H1 (cell line): ENCODE measurements around the gene FOXC2. TPM values are rescaled to one million over a fixed set of nuclear protein-coding genes. Genes with fewer than 3 reads are reported as not detected.

Experiments
- CTCF ChIA-PET: fragments of 300-600 bp; sonication (Branson Sonifier 250); formaldehyde crosslinking; loops from one replicate; lab custom pipeline; 2021; ENCODE audit not compliant: partially characterized antibody; lab: Charles Lee
- POLR2A ChIA-PET: fragments of 300-600 bp; sonication (Branson Sonifier 250); formaldehyde crosslinking; loops from one replicate; lab custom pipeline; 2021; ENCODE audit warnings: inconsistent platforms; ENCODE audit not compliant: partially characterized antibody; lab: Charles Lee
- DNase-seq, 2 experiments: peaks; one replicate each; pipeline versions ENCODE4 v3.0.0 to v3.0.0-alpha.2; 2010 to 2022; ENCODE audit warnings: low spot score in 2 of 2, low read depth in 1 of 2, mixed read lengths in 1 of 2
- FAIRE-seq: peaks from 2 replicates; lab custom pipeline; 2011; peaks lifted over from hg19 to GRCh38; lab: Jason Lieb, UNC
- H2AFZ ChIP-seq: 2 replicates; pipeline ENCODE4 v1.8.1; 2012; ENCODE audit warnings: low read length, inconsistent platforms
- H2AK5ac ChIP-seq: 2 replicates; pipeline ENCODE4 v1.6.1; 2013; ENCODE audit warnings: low read depth, low read length
- H2BK120ac ChIP-seq: replicated peaks from 2 replicates; pipeline ENCODE3; 2013; ENCODE audit warnings: low read depth, low read length, inconsistent platforms
- H2BK12ac ChIP-seq: 2 replicates; pipeline ENCODE4 v1.6.1; 2013; ENCODE audit warnings: low read depth, low read length
- H2BK15ac ChIP-seq: 2 replicates; pipeline ENCODE4 v1.6.1; 2013; ENCODE audit warnings: low read length
- H2BK20ac ChIP-seq: 2 replicates; pipeline ENCODE4 v1.6.1; 2013; ENCODE audit warnings: low read length
- H2BK5ac ChIP-seq: 2 replicates; pipeline ENCODE4 v1.6.1; 2013; ENCODE audit warnings: low read depth, low read length
- H3K14ac ChIP-seq: 2 replicates; pipeline ENCODE4 v1.6.1; 2013; ENCODE audit warnings: inconsistent platforms; ENCODE audit not compliant: insufficient read length
- H3K18ac ChIP-seq: 2 replicates; pipeline ENCODE4 v1.6.1; 2013; ENCODE audit warnings: low read length; ENCODE audit errors: extremely low read depth
- H3K23ac ChIP-seq: 2 replicates; pipeline ENCODE4 v1.6.1; 2013; ENCODE audit warnings: inconsistent platforms; ENCODE audit not compliant: insufficient read length
- H3K23me2 ChIP-seq: 2 replicates; pipeline ENCODE4 v1.6.1; 2013; ENCODE audit warnings: low read depth, low read length
- H3K27ac ChIP-seq: 2 replicates; pipeline ENCODE4 v1.6.1; 2011; ENCODE audit warnings: low read depth, low read length, inconsistent platforms
- H3K27me3 ChIP-seq, 4 experiments: replicated peaks in 1 of 4; 1 replicate in 1 of 4; 2 replicates in 3 of 4; pipeline versions ENCODE4 v1.6.1 to v1.8.1; 2011 to 2013; ENCODE audit warnings: low read length in 3 of 4, mild to moderate bottlenecking in 3 of 4, inconsistent platforms in 2 of 4, mixed read lengths in 2 of 4, moderate library complexity in 1 of 4; ENCODE audit not compliant: control insufficient read depth in 3 of 4, insufficient read depth in 3 of 4; ENCODE audit errors: extremely low read depth in 1 of 4
- H3K36me3 ChIP-seq, 4 experiments: 2 replicates each; pipeline versions ENCODE4 v1.6.1 to v1.8.1; 2011 to 2013; ENCODE audit warnings: mild to moderate bottlenecking in 4 of 4, low read length in 3 of 4, moderate library complexity in 2 of 4, control low read depth in 1 of 4, inconsistent platforms in 1 of 4; ENCODE audit not compliant: insufficient read depth in 4 of 4, control insufficient read depth in 2 of 4
- H3K4ac ChIP-seq: replicated peaks from 2 replicates; pipeline ENCODE3; 2013; ENCODE audit warnings: low read length, low read depth, mixed read lengths, inconsistent platforms; ENCODE audit not compliant: insufficient read length
- H3K4me1 ChIP-seq, 4 experiments: replicated peaks in 1 of 4; 1 replicate in 1 of 4; 2 replicates in 3 of 4; pipeline versions ENCODE4 v1.6.1 to v1.8.1; 2011 to 2013; ENCODE audit warnings: low read length in 3 of 4, inconsistent platforms in 2 of 4, mixed read lengths in 1 of 4; ENCODE audit not compliant: insufficient read depth in 4 of 4, control insufficient read depth in 3 of 4
- H3K4me2 ChIP-seq, 2 experiments: 2 replicates each; pipeline versions ENCODE4 v1.6.1 to v1.8.1; 2011 to 2013; ENCODE audit warnings: low read depth in 2 of 2, low read length in 2 of 2, control low read depth in 1 of 2, inconsistent platforms in 1 of 2, mild to moderate bottlenecking in 1 of 2; ENCODE audit not compliant: insufficient read depth in 1 of 2
- H3K4me3 ChIP-seq, 4 experiments: fragments of 200-600, 300-600 bp in 1 of 4; sonication (generic), shearing (Covaris generic), sonication (Bioruptor Twin) in 1 of 4; 2 replicates each; pipeline versions ENCODE4 v1.5.1 to v1.8.1; 2011 to 2016; ENCODE audit warnings: low read length in 4 of 4, low read depth in 3 of 4, control low read depth in 2 of 4, inconsistent platforms in 2 of 4, mild to moderate bottlenecking in 2 of 4, mixed read lengths in 1 of 4, moderate library complexity in 1 of 4; ENCODE audit not compliant: insufficient read depth in 2 of 4; ENCODE audit errors: extremely low read depth in 1 of 4
- H3K56ac ChIP-seq: replicated peaks from 2 replicates; pipeline ENCODE3; 2013; ENCODE audit warnings: low read depth, mild to moderate bottlenecking, mixed read lengths, low read length, inconsistent platforms; ENCODE audit not compliant: insufficient read length
- H3K79me1 ChIP-seq: 2 replicates; pipeline ENCODE4 v1.6.1; 2013; ENCODE audit warnings: low read depth, low read length, control low read depth
- H3K79me2 ChIP-seq, 2 experiments: 2 replicates each; pipeline versions ENCODE4 v1.6.1 to v1.8.1; 2012 to 2013; ENCODE audit warnings: low read length in 2 of 2, mild to moderate bottlenecking in 2 of 2, inconsistent platforms in 1 of 2; ENCODE audit not compliant: insufficient read depth in 2 of 2, control insufficient read depth in 1 of 2
- H3K9ac ChIP-seq, 4 experiments: replicated peaks in 1 of 4; 1 replicate in 1 of 4; 2 replicates in 3 of 4; pipeline versions ENCODE4 v1.6.1 to v1.8.1; 2011 to 2013; ENCODE audit warnings: low read depth in 3 of 4, low read length in 3 of 4, control low read depth in 2 of 4, mild to moderate bottlenecking in 2 of 4, moderate library complexity in 2 of 4, inconsistent platforms in 1 of 4; ENCODE audit errors: extremely low read depth in 1 of 4
- H3K9me3 ChIP-seq, 2 experiments: 2 replicates each; pipeline versions ENCODE4 v1.6.1 to v1.8.1; 2012 to 2013; ENCODE audit warnings: mild to moderate bottlenecking in 2 of 2, moderate library complexity in 2 of 2, control low read depth in 1 of 2, inconsistent platforms in 1 of 2, low read depth in 1 of 2, low read length in 1 of 2, mixed read lengths in 1 of 2; ENCODE audit not compliant: insufficient read depth in 2 of 2
- H4K20me1 ChIP-seq, 2 experiments: replicated peaks in 1 of 2; 2 replicates each; pipeline versions ENCODE3 to v1.8.1; 2011 to 2013; ENCODE audit warnings: inconsistent platforms in 2 of 2, low read length in 2 of 2, mild to moderate bottlenecking in 1 of 2; ENCODE audit not compliant: insufficient read depth in 2 of 2, control insufficient read depth in 1 of 2
- H4K5ac ChIP-seq: 2 replicates; pipeline ENCODE4 v1.6.1; 2013; ENCODE audit warnings: low read length, low read depth, mixed read lengths, inconsistent platforms; ENCODE audit not compliant: insufficient read length
- H4K8ac ChIP-seq: 2 replicates; pipeline ENCODE4 v1.8.0; 2013; ENCODE audit warnings: mild to moderate bottlenecking, moderate library complexity, low read length, inconsistent platforms; ENCODE audit not compliant: insufficient read depth; ENCODE audit errors: extremely low read depth
- H4K91ac ChIP-seq: replicated peaks from 2 replicates; pipeline ENCODE3; 2013; ENCODE audit warnings: low read length, mixed read lengths, inconsistent platforms; ENCODE audit not compliant: insufficient read length
- BCL11A ChIP-seq, 2 experiments: IDR thresholded peaks; one replicate each; pipeline ENCODE4 v1.6.1; 2011; ENCODE audit warnings: low read depth in 2 of 2, low read length in 2 of 2, mild to moderate bottlenecking in 2 of 2
- CTBP2 ChIP-seq: IDR thresholded peaks from 2 replicates; pipeline ENCODE4 v1.7.0; 2011; ENCODE audit warnings: borderline replicate concordance, mild to moderate bottlenecking, moderate library complexity, mixed read lengths, low read length; ENCODE audit not compliant: insufficient read depth, insufficient read length
- GTF2F1 ChIP-seq: IDR thresholded peaks from 2 replicates; pipeline ENCODE4 v1.6.1; 2012; ENCODE audit warnings: low read depth, low read length, improper control_type of control experiment, borderline replicate concordance
- POLR2AphosphoS5 ChIP-seq: IDR thresholded peaks from 2 replicates; pipeline ENCODE4 v1.6.1; 2011; ENCODE audit warnings: low read depth, low read length
- RXRA ChIP-seq: IDR thresholded peaks from 2 replicates; pipeline ENCODE4 v1.6.1; 2011; ENCODE audit warnings: low read depth, mild to moderate bottlenecking, low read length, moderate library complexity; ENCODE audit not compliant: insufficient read depth
- SIN3A ChIP-seq, 2 experiments: IDR thresholded peaks in 1 of 2; conservative IDR thresholded peaks in 1 of 2; 2 replicates each; pipeline ENCODE4 v1.6.1; 2011 to 2012; ENCODE audit warnings: low read length in 2 of 2, improper control_type of control experiment in 1 of 2, low read depth in 1 of 2, mild to moderate bottlenecking in 1 of 2
- SIRT6 ChIP-seq: IDR thresholded peaks from one replicate; pipeline ENCODE4 v1.7.1; 2012; ENCODE audit warnings: low read length, inconsistent platforms
- SIX5 ChIP-seq: IDR thresholded peaks from 2 replicates; pipeline ENCODE4 v1.6.1; 2011; ENCODE audit warnings: mild to moderate bottlenecking, low read depth, low read length
- TCF12 ChIP-seq: IDR thresholded peaks from 2 replicates; pipeline ENCODE4 v1.6.1; 2011; ENCODE audit warnings: low read depth, mild to moderate bottlenecking, low read length
- YY1 ChIP-seq: IDR thresholded peaks from 2 replicates; pipeline ENCODE4 v1.6.1; 2011; ENCODE audit warnings: low read depth, mild to moderate bottlenecking, low read length
- WGBS, 2 experiments: shearing (Covaris generic) in 1 of 2; methylation state at CpG; one replicate each; pipeline versions ENCODE4 v1.1.6 to v1.1.7; 2013 to 2015; ENCODE audit warnings: low lambda C conversion rate in 2 of 2, mixed read lengths in 2 of 2, inconsistent platforms in 1 of 2, low coverage in 1 of 2, missing lambda C conversion rate in 1 of 2; ENCODE audit not compliant: insufficient replicate concordance in 2 of 2, insufficient coverage in 1 of 2, insufficient read length in 1 of 2; ENCODE audit errors: extremely low coverage in 1 of 2, missing lambda C conversion rate in 1 of 2; 5-methylcytosine and 5-hydroxymethylcytosine counted together
- polyA plus RNA-seq, 7 experiments: library from polyadenylated mRNA; depleted of rRNA in 3 of 7; stranded (reverse) in 5 of 7; unstranded in 2 of 7; fragments of >200 nt in 5 of 7; fragments of 200-250 nt in 2 of 7; gene quantifications; 1 replicate in 5 of 7; 2 replicates in 1 of 7; 4 replicates in 1 of 7; pipeline versions ENCODE4 v1.2.1 to v1.2.3, GENCODE V29; 2011 to 2013; ENCODE audit warnings: missing spikeins in 2 of 7, mixed read lengths in 2 of 7
- total RNA-seq: library from RNA; stranded (reverse); fragmentation: NEBNext Ultra II Directional; extraction: Animal tissue kit (Norgen Biotek cat#: 25700); gene quantifications from 2 replicates; pipeline ENCODE4 v1.2.1, GENCODE V29; 2021
- TF ChIP-seq, protein P1 (sequence below), 3 experiments: IDR thresholded peaks; 1 replicate in 2 of 3; 2 replicates in 1 of 3; pipeline versions ENCODE4 v1.5.1 to v1.6.1; 2011; ENCODE audit warnings: low read length in 3 of 3, mild to moderate bottlenecking in 3 of 3, inconsistent platforms in 2 of 3, low read depth in 1 of 3, moderate library complexity in 1 of 3; ENCODE audit not compliant: insufficient read depth in 1 of 3; ENCODE audit errors: control extremely low read depth in 1 of 3

The FOXC2 gene
- total and polyA plus RNA-seq, 2 of the 8 experiments (the other 6 are each of a cell fraction or from before 2014, with no cell fraction given): 0.09 TPM; not detected in 1

- no peak overlapping the region for H3K4me2 ChIP-seq
- H4K8ac ChIP-seq: no peak overlapping the region
- H2BK120ac ChIP-seq: no peak overlapping the region
- no peak overlapping the region for H2AFZ ChIP-seq
- ChIA-PET CTCF (interaction anchor here (0.6 to 0.7 kb wide), 2 partner anchors 421 to 520 kb away, joined by 3 read pairs; no protein-coding TSS in a partner anchor), POLR2A (no interaction called here)
- H3K9ac ChIP-seq: no peak overlapping the region
- H3K18ac ChIP-seq: no peak overlapping the region
- no peaks in the 10 kb centered on the region for H3K9me3 ChIP-seq
- no peak overlapping the region for H2BK5ac ChIP-seq
- no peak overlapping the region for H3K56ac ChIP-seq
- H3K4me1 ChIP-seq: peaks cover 0 to under 1% (median 0%) of the 10 kb centered on the region in 4 experiments; a peak in 2 of 7 replicates
- peaks cover 1% of the 10 kb centered on the region; the same call in 1 of the 2 replicates for H3K23me2 ChIP-seq
- H3K79me1 ChIP-seq: no peaks in the 10 kb centered on the region; the same call in none of the 2 replicates
- no peak overlapping the region for H3K23ac ChIP-seq
- H4K20me1 ChIP-seq: peaks cover 0 to 1% of the 10 kb centered on the region in 2 experiments
- no peak overlapping the region for H2AK5ac ChIP-seq
- WGBS, 2 experiments: 91% methylated on average over 5 of the region's 5 CpGs; no CpG with 5 or more reads in 1 of the 2 experiments
- no peak overlapping the region for H3K4ac ChIP-seq
- H3K14ac ChIP-seq: no peak overlapping the region
- H4K5ac ChIP-seq: no peak overlapping the region
- DNase-seq: no peak
- no peak overlapping the region for H4K91ac ChIP-seq
- H3K79me2 ChIP-seq: no peaks in the 10 kb centered on the region; a peak in 1 of 4 replicates
- H2BK20ac ChIP-seq: no peak overlapping the region
- no peaks in the 10 kb centered on the region for H3K27me3 ChIP-seq
- H3K4me3 ChIP-seq: no peak overlapping the region
- no peak overlapping the region for H2BK15ac ChIP-seq
- no peak overlapping the region for H2BK12ac ChIP-seq
- FAIRE-seq: no peak
- no peak overlapping the region for H3K27ac ChIP-seq
- peaks cover 0 to 12% (median 0%) of the 10 kb centered on the region in 4 experiments; a peak in 3 of 8 replicates for H3K36me3 ChIP-seq
- no peak for TF ChIP-seq POLR2AphosphoS5
- TF ChIP-seq CTBP2: no peak
- TF ChIP-seq TCF12: no peak
- no peak for TF ChIP-seq SIX5
- no peak for TF ChIP-seq SIN3A (conservative IDR thresholded peaks at IDR 0.05 in 1 of 2, IDR thresholded peaks at IDR 0.05 in 1 of 2; ENCODE audit: low read depth in 1 of 2, low read length in 2 of 2)
- TF ChIP-seq SIRT6: no peak
- TF ChIP-seq BCL11A (IDR thresholded peaks at IDR 0.05; ENCODE audit: low read depth in 2 of 2, low read length in 2 of 2): no peak
- TF ChIP-seq RXRA: no peak
- no peak for TF ChIP-seq YY1
- TF ChIP-seq, protein P1, sequence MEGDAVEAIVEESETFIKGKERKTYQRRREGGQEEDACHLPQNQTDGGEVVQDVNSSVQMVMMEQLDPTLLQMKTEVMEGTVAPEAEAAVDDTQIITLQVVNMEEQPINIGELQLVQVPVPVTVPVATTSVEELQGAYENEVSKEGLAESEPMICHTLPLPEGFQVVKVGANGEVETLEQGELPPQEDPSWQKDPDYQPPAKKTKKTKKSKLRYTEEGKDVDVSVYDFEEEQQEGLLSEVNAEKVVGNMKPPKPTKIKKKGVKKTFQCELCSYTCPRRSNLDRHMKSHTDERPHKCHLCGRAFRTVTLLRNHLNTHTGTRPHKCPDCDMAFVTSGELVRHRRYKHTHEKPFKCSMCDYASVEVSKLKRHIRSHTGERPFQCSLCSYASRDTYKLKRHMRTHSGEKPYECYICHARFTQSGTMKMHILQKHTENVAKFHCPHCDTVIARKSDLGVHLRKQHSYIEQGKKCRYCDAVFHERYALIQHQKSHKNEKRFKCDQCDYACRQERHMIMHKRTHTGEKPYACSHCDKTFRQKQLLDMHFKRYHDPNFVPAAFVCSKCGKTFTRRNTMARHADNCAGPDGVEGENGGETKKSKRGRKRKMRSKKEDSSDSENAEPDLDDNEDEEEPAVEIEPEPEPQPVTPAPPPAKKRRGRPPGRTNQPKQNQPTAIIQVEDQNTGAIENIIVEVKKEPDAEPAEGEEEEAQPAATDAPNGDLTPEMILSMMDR (IDR thresholded peaks at IDR 0.05; ENCODE audit: control extremely low read depth in 1 of 3, insufficient read depth in 1 of 3, low read depth in 1 of 3, low read length in 3 of 3): no peak
- no peak for TF ChIP-seq GTF2F1
Observed at GRCh38 chr16:86550281-86550680, 16.3 kb upstream of the FOXC2 start.
